GM04503 (cell line): Measurements from ENCODE around the gene MAPK11.

Source experiments
- DNase-seq: peaks from one replicate; pipeline ENCODE4 v3.0.0-alpha.2; 2012; ENCODE audit warnings: low read depth

The MAPK11 gene

DNA sequence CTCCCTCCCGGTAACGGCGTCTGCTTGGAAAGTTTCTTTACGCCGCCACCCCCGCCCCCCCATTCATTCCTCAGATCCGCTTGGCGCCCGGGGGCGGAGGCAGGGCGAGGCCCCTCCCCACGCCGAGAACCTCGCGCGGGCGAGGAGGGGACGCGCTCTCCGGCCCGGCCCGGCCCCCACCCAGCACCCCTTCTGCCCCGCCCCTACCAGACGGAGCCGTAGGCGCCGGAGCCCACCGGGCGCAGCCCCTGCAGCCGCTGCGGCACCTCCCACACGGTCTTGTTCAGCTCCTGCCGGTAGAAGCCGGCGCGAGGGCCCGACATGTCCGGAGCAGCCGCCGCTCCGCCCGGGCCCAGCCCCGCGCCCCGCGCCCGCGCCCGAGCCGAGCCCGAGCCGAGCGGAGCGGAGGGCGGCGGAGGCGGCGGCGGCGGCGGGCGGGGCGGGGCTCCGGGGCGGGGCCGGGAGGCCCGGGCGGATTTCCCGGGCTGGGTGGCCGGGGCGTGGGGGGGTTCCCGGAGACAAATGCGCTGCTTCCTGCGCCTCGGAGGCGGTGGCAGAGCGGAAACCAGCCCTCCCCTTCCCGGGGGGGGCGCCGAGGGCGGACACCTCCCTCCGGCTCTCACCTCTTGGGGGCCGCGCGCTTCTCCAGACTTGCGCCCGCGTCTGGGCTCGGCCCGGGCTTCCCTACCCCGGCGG, at the start of gene MAPK11:
MAPK11 (minus strand) TSS at position 411 of the 696 bp plus-strand sequence; CDS start at position 323, 88 bp downstream.
- DNase-seq, result no peak

GRCh38 chr22:50319503-50319951, 49.3 kb upstream of the MAPK11 start:
- no peak for DNase-seq

DNA sequence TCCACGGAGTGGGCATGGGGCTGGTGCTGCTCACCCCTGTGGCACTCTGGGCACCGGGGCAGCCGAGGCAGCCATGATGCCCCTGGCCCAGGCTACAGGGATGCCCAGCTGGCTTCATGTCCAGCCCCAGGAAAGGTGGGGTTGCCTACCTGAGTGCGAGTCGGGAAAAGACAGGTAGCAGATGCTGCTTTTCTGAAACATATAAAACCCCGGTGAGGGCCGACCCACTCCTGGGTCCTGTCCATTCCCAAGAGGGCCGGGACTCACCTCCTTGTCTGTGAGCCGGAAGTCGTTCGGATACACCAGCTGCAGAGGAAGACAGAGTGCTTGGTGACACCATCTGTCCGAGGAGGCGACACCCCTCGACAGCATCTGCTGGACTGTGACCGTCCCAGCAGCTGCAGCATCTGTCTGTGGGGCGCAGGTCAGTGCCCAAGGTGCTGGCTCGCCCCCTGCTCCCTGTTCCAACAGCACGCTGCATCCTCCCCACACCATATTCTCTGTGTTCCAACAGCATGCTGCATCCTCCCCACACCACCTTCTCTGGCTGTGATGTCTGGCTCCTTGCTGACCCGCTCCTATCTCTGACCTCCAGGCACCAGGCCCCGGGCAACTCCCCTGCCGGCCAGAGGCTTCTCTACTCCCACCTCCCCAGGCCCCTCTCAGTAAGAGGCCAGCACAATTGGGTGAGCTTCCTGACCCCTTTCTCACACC, 48.7 kb upstream of the MAPK11 start:
- DNase-seq, result no peak

DNA sequence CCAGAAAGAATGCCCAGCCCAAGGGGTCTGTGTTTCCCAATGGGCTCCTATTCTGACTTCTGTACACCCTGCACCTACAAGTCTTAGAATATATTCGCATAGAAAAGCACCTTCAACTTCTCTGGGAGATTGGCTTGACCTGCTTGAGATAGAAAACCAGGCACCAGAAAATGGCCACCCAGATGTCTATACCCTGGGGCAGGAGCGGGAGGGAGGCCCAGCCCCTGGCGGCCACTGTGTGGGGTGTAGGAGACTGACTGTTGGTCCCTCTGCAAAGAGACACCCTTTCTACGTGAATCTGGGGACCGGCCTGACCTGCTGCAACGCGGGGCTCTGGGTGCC, 48.1 kb upstream of the MAPK11 start:
- DNase-seq, result no peak

GRCh38 chr22:50317674-50318073, 47.5 kb upstream of the MAPK11 start:
- no peak for DNase-seq

- no peak for DNase-seq
Observed at GRCh38 chr22:50317178-50317577, 47.0 kb upstream of the MAPK11 start.

GRCh38 chr22:50316114-50317065, 46.2 kb upstream of the MAPK11 start:
- DNase-seq, result no peak

DNA sequence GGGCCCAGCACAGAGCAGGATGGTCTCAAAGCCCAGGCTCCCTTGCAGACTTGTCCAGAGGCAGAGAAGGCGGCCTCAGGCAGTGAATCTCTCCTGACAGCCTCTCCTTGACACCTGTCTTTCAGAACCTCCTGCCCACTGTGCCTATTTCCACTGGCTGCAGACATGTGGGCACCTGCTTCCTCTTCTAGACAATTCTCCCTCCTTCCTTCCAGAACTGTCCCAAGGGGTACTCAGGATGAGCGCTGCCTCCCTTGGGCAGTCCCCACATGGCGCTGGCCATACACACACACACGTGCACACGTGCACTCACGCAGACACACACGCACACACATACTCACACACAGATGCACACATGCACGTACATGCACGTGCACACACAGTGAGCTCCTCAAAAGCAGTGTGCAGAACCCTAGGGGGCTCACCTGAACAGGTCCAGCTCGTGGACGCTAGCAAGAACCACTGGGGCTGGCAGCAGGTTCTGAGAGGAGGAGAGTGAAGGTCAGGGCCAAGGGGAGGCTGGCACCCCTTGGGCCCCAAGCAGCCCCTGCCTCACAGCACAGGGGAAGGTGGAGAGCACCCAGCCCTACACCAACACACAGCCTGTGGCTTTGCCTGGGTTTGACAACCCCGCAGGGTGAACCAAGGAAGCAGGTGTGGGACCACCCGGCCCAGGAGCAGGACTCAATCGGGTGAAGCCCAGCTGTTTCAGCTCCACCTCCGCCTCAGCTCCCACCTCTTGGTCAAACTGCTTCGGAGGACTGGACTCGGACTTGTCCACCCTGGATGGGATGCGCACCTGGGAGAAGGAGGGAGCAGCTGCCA, 45.3 kb upstream of the MAPK11 start:
- no peak for DNase-seq

GRCh38 chr22:50314455-50315288, 44.5 kb upstream of the MAPK11 start:
- no peak for DNase-seq

DNA sequence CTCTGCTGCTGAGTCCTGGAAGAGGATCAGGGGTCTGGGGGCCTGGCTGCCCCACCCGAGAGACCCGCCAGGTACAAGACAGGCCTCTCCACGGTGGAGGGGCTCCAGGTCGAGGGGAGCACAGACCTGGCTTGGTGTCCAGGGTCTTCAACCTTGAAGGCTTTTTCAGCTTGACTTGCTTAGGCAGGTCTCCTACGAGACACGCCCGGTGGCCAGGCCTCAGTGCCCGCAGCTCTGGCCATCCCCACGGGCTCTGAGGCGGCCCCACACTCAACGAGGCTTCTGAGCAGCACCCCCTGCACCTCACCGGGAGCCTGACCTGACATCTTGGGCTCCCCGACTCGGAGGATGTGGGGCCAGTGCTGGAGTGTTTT, 43.9 kb upstream of the MAPK11 start:
- DNase-seq, result no peak

- no peak for DNase-seq
Observed at GRCh38 chr22:50313600-50313999, 43.4 kb upstream of the MAPK11 start.

GRCh38 chr22:50313021-50313420, 42.8 kb upstream of the MAPK11 start:
- DNase-seq, result no peak

DNA sequence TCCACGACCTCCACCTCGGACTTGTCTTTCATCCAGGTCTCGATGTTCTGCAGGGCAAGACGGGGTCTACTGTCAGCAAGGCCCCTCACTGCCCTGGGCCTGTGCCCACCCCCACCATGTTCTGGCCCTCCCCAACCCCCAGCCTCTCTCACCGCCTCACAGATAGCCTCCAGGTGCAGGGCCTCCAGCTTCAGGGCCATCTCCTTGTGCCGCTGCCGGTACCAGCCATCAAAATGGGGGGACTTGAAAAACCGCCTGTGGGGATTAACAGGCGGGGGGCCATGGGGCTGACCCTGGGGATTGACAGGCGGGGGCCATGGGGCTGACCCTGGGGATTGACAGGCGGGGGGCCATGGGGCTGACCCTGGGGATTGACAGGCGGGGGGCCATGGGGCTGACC, 42.2 kb upstream of the MAPK11 start:
- DNase-seq, result no peak

GRCh38 chr22:50311606-50312351, 41.6 kb upstream of the MAPK11 start:
- no peak for DNase-seq

GRCh38 chr22:50310949-50311444, 40.8 kb upstream of the MAPK11 start:
- no peak for DNase-seq

DNA sequence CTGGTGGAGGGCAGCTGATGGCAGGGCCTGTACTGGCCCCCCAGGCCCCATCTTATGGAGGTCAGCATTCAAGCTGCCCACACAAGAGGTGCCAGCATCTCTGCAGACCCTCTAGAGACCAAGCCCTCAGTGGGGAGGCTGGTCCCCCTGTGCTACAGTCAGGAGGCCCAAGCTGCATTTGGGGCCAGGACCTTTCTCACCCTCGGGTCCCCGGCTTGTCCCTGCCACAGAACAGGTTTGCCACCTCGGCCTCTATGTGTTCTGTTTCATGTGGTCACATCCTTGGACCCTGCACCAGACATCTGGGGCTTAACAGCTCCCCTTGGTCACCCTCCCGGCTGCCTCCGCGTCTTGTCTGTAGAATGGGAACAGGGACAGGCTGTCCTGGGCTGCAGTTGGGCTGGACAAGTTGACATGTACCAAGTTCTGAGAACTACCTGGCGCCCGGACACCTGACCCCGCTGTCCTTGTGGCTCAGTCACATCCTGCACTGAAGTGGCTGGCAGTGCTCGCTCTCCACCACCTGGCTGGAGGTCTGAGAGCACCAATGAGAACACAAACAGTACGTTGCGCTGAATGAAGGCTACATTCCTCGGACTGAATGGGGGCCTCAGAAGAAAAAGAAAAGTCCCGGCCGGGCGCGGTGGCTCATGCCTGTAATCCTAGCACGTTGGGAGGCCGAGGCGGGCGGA, 40.0 kb upstream of the MAPK11 start:
- DNase-seq, result no peak

DNA sequence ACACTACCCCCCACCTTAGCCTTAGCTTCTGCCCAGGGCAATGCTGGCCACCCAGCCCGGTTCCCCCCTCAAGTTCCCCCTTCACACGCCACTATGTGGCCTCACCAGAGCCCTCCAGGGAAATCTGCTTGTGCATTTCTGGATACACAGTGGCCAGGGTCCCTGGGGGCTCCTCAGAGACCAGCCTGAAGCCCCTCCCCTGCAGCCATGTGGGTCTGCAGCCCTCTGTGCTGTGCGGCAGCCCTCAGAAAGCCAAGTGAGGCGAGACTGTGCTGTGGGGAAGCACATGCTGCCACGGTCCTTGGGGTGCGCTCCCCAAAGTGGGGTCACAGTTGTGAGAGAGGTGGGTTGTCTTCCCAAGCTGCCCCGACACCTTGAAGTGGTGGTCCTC, 39.4 kb upstream of the MAPK11 start:
- DNase-seq, result no peak

DNA sequence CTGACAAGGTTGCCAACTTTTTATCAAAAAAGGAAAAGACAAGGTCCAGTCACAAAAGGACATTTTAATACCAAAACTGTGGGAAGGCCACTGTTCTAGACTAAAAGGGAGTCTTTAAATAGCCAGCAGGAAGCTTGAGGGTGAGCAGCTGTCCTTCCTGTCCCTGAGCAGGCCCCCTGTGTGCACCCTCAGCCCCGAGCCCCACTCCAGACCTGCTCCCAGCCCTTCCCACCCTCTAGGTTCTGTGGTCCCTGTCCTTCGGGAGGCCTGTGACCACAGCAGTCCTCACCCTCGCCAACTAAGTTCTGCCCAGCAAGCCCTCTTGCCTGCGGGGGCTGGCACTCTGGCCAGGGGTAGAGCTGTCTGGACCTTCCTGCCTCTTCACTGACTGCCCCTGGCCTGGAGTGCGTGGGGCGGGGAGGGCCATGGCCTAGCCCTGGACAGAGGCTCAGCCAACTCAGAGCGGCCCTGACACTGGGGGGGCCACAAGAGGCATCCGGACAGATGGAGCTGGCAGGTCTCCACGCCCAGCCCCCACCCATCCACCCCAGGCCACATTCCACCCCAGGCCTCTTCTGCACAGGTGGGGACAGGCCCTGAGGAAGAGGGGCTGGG, 38.9 kb upstream of the MAPK11 start:
- no peak for DNase-seq

GRCh38 chr22:50308597-50308935, 38.4 kb upstream of the MAPK11 start:
- DNase-seq, result no peak
